GM20431 (cell line): ENCODE measurements around the gene SDS.
"Not testable (repeated sequence)": the region's sequence is repeated elsewhere in the genome, so short reads cannot be mapped to it uniquely, and the experiment has no call there.

Experiments
- in situ Hi-C: fragments of 300-500 bp; cut with MseI, MboI; formaldehyde crosslinking; loops from one replicate; pipeline ENCODE4 v1.15.0; 2020; ENCODE audit warnings: low sequenced_read_pairs; ENCODE audit not compliant: unreplicated experiment

SDS gene

DNA sequence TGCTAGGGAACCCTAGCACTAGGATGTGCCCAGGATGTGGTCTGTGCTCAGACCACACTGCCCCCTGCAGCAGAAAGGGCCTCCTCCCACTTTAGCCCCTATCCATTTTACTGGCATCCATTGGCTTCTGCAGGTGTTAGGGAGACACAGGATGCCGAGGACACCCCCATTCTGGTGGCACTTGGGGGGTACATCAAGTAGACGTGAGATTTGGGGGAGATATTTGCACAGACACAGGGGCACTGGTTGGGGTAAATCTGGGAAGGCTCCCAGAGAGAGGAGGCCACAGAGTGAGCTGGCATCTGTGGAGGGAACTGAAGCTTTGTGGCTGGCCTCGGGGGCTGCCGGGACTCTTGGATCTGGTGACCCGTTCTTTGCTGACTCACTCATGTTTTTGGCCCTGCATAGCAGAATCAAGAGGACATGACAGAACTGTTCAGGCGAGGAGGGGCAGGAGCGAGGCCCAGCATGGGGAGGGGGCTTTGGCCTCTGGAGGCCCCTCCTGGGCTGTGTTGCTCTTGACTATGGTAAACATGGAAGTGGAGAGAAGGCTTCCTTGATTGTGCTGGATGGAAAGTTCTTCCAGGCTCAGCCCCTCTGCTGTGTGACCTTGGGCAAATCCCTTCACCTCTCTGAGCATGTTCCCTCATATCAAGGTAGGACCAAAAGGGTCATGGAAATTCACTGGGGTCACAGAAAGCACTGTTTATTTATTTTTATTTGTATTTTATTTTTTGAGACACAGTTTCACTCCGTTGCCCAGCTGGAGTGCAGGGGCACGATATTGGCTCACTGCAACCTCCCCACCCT, 43.5 kb downstream of the SDS start:
- in situ Hi-C loops: no loop called here

DNA sequence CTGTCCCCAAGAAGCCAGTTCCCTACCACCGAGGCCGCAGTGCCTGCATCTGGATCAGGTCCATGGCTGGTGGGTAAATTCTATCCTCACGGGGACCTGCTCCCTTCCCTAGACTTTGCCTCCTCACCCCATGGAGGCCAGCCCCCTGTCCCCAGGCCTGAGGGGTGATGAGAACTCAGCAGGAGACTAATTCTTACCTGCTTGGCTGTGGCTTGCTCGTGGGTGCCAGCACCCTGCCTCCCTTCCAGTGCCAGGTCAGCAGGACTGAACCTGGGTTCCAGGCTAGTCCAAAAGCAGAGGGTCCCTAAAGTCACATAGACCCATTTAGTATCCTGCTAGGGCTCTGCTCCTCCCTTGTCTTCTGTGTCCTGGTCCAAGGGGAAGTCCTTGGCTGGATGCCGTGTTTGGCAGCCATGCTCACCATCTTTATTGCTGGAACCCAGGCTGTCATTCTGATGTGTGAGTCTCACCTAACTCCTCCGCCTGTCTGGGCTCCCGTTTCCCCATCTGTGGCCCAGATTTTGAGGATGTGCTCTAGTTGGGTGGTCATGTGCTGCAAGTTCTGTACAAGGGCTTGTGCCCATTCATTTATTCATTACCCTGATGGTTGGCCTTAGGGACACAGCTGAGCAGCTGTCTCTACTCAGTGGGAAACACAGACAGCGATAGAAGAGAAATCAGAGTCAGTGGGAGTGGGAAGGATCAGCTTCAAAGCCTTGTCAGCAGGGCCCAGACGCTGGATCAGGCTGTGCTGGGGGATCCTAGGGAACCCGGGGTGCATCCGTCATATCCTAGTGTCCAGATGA, 44.4 kb downstream of the SDS start:
- in situ Hi-C loops: no loop called here

DNA sequence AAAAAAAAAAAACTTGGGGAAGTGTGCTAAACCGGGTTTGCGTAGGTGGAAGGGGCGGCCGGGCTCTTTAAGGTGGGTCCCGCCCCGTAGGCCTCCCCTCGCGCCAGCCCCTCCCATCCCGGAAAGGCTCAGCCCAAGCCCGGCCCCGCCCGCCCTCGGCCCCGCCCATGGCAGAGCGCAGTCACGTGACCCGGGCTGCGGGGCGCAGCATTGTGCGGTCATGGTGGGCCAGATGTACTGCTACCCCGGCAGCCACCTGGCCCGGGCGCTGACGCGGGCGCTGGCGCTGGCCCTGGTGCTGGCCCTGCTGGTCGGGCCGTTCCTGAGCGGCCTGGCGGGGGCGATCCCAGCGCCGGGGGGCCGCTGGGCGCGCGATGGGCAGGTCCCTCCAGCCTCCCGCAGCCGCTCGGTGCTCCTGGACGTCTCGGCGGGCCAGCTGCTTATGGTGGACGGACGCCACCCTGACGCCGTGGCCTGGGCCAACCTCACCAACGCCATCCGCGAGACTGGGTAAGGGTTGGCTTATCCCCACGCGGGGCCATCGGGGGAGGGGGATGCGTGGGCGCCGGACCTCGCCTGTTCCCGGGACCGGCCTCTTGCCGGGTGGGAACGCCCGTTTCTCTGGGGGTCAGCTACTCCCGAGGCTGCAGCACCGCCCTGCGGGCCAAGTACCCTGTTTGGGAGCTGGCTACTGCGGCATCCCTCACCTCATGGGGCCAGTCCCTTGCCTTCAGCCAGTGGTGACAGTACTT, 45.1 kb downstream of the SDS start, which contains the start of gene PLBD2:
Gene PLBD2 (plus strand): TSS at position 207 of the 752 bp plus-strand sequence. CDS start 14 bp downstream, at position 221.
- in situ Hi-C loops: no loop called here

DNA sequence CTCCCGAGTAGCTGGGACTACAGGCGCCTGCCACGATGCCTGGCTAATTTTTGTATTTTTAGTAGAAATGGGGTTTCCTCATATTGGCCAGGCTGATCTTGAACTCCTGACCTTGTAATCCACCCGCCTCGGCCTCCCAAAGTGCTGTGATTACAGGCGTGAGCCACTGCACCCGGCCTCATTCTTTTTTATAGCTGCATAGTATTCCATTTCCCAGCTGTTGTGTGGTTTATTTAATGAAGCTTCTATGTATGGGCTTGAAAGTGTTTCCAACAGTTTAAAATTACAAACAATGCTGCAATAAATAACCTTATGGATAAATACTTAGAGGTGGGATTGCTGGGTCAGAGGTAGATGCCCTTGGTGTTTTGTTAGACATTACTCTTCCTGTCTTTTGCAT, 49.5 kb downstream of the SDS start:
- in situ Hi-C loops: not testable (repeated sequence)

DNA sequence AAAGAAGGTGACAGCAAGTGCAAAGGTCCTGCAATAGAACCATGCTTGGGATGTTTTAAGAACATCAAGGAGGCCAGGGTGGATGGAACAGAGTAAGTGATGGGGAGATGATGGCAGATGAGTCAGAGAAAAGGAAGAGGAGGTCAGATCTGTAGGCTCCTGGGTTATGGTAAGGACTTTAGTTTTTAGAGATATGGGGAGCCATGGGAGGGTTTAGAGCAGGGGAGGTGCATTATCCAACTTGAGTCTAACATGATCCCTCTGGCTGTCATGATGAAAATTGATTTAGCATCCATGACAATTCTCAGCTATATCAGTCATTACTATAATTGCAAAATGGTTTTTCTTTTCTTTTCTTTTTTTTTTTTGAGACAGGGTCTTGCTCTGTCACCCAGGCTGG, 52.6 kb downstream of the SDS start:
- in situ Hi-C loops: no loop called here

DNA sequence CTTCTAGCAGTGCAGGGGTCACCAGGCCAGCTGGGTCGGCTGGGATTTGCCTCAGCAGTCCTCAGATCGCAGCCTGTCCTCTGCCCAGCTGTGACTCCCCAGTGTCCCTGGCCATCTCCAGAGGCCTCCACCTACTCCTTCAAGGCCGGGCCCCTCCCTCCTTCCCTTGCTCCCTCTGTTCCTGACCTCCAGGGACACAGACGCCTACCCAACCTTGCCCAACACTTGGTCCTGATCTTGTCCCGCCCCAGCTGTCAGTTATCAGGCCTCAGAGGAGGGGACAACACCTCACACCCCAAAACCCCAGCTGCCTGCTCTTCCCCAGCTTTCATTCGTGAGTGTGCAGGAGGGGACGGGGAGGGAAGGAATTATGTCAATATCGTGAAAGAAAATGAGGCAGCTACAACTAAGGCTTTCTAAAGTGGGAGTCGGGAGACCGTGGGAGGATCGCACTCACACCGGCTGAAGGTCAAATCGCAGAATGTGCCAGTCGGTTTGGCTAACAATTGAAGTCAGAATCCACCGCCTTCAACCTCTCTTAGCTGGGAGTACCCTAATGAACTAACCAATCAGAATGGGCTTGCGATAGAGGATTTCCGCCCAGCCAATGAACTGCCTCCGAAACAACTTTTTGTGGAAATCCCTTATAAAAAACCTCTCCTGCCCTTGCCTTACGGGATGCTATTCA, 54.7 kb downstream of the SDS start:
- in situ Hi-C loops: no loop called here

DNA sequence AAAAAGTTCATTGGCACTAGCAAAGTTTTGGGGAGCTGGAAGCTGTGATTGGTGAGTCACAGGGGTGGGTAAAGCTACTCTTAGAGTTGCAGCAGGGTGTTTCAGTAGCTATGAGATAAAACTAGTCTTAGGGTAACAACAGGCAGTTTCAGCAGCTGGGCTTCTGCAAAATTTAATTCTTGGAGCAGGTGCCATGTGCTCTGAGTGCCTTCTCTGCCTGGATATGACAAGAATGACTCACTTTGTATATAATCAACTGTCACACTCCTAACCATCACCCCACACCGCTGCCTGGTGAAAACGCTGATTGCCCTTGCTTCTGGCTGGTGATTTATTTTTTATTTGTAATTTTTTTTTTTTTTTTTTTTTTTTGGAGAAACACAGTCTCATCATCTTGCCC, 55.8 kb downstream of the SDS start:
- in situ Hi-C loops: no loop called here

DNA sequence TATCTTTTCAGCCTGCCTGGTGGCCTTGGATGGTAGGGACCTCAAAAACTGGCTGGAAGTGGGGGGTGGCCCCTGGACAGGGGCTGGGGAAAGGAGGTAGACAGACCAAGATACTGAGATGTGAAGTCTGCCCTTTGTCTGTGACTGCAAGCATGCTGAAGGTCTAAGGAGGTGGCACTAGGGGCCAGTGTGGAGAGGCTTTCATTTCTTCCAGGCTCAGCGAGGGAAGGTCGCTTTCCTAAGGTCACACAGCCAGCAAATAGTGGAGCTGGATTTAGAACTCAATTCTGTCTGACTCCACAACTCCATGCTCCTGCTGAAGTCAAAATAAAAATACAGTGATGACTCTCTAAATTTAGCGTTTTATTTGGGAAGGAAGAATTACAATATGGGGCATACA, 56.6 kb downstream of the SDS start:
- in situ Hi-C loops: no loop called here

DNA sequence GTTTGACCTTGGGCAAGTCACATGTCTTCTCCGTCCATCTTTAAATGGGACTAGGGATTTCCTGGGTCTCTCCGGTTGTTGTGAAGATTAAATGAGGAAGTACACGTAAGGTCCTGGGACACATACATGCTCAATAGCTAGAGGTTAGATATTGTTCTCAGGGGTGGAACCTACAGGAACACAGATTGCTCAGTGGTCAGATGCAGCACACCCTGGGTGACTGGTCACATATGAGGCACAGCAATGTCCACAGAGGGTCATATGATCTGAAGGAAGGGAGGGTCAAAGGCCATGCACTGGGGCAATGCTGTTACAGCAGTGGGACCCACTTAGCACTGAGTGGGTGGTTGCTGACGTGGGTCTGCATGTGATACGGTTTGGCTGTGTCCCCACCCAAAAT, 57.3 kb downstream of the SDS start:
- in situ Hi-C loops: no loop called here

DNA sequence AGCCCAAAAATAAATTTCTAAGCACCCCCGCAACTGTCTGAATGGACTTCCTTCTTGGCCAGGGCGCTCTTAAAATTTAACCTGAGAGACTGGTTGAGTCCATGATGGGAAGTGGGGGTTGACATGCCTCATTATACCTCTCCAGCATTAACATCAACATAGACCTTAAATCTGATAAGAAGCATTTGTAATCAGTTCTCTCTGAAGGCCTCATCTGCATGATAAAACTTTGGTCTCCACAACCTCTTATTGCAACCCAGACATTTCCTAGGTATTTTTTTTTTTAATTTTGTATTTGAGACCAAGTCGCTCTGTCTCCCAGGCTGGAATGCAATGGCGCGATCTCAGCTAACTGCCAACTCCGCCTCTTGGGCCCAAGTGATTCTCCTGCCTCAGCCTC, 58.4 kb downstream of the SDS start:
- in situ Hi-C loops: no loop called here
